ENCODE measurements around the gene NFATC2IP. TPM values are rescaled to one million over a fixed set of nuclear protein-coding genes. Genes with fewer than 3 reads are reported as not detected.

The NFATC2IP gene
- total RNA-seq, 1 donor from 2014 or later: 26.0 TPM

GRCh38 chr16:28905229-28905754 is 45.4 kb upstream of the NFATC2IP start:
- peaks cover 0 to 22% of the 10 kb centered on the region in 2 donors for H3K36me3 ChIP-seq
- no peaks in the 10 kb centered on the region for H3K9me3 ChIP-seq
- no peaks in the 10 kb centered on the region for H3K4me1 ChIP-seq
- no peak for DNase-seq (ENCODE audit: extremely low spot score in 2 of 2)
- TF ChIP-seq POLR2AphosphoS5 (IDR thresholded peaks at IDR 0.05; ENCODE audit: insufficient read depth in 1 of 2, low read depth in 1 of 2): no peak
- H3K27ac ChIP-seq: no peak overlapping the region
- no peaks in the 10 kb centered on the region for H3K27me3 ChIP-seq
- no peak overlapping the region for H3K4me3 ChIP-seq
- intact Hi-C loops (cut with DNase I): no loop called here

DNA sequence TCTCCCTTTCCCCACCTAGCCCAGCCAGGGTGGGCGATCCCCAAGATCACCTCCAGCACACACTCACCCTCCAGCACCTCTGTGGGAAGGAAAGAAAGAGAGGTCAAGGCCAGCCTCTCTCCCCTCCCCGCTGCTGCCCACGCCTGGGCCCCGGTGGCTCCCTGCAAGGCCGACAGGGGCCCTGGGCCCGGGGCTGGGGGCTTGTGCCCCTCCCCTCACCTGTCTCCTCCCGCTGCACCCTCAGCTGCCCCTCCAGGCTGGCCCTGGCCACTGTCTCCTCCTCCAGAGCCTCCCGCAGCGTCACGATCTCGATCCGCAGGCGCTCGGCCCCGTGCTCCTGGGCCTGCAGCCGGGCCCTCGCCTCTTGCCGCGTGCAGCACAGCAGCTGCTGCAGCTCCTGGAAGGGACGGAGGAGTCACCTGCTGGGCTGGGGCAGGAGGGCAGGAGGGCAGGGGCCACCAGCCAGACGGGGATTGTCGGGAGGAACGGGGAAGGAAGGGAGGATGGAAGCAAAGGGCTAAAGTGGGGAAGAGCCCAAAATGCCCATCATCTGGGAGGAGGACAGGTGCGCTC is 44.9 kb upstream of the NFATC2IP start:
- Histone ChIP-seq H3K27ac (no peak overlapping the region), H3K9me3 (no peaks in the 10 kb centered on the region), H3K4me3 (no peak overlapping the region), H3K27me3 (no peaks in the 10 kb centered on the region), H3K4me1 (no peaks in the 10 kb centered on the region), H3K36me3 (peaks cover 0 to 28% of the 10 kb centered on the region in 2 donors)
- DNase-seq (ENCODE audit: extremely low spot score in 2 of 2): no peak
- intact Hi-C loops (cut with DNase I): no loop called here
- TF ChIP-seq POLR2AphosphoS5 (IDR thresholded peaks at IDR 0.05; ENCODE audit: insufficient read depth in 1 of 2, low read depth in 1 of 2) (no peak), POLR2A (IDR thresholded peaks at IDR 0.05) (no peak), CTCF (IDR thresholded peaks at IDR 0.05) (no peak)

DNA sequence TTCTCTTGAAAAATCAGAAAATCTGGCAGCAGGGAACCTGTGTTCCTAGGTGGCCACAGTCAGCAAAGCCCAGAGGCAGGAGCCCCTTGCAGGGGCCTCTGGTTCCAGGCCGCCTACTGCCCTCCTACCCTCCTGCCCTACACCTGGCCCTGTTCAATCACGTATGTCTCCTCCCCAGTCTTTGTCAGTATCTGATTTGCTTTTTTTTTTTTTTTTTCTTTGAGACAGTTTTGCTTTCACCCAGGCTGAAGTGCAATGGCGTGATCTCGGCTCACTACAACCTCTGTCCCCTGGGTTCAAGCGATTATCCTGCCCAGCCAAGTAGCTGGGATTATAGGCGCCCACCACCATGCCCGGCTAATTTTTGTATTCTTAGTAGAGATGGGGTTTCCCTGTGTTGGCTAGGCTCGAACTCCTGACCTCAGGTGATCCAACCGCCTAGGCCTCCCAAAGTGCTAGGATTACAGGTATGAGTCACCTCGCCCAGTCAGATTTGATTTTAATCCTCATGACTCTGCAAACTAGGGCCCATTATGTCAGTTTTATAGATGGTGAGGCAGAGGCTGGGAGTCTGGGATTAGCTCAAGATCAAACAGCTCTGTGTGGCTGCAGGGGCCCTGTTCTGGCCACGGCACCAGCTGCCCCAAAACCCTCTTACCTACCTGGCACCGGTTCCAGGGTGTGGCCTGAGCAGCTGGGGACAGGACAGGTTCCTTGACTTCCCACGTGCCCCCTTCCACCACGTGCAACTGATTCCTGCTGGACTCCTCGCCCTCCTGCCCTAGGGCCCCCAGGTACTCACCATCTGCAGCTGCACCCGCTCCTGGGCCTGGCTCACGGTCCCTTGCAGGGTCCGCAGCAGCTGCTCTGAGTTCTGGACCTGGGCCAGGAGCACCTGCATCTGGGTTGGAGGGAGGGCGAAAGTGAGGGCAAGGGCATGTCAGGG is 40.4 kb upstream of the NFATC2IP start:
- Histone ChIP-seq H3K36me3 (peaks cover 0 to 38% of the 10 kb centered on the region in 2 donors), H3K27ac (no peak overlapping the region)

GRCh38 chr16:28912558-28912957 is 38.2 kb upstream of the NFATC2IP start:
- Histone ChIP-seq H3K4me3 (no peak overlapping the region), H3K9me3 (no peaks in the 10 kb centered on the region), H3K27ac (no peak overlapping the region), H3K4me1 (no peaks in the 10 kb centered on the region), H3K36me3 (peaks cover 0 to 37% of the 10 kb centered on the region in 2 donors), H3K27me3 (no peaks in the 10 kb centered on the region)
- DNase-seq (ENCODE audit: extremely low spot score in 2 of 2): no peak
- intact Hi-C loops (cut with DNase I): no loop called here
- TF ChIP-seq CTCF (IDR thresholded peaks at IDR 0.05) (no peak), POLR2A (IDR thresholded peaks at IDR 0.05) (no peak), POLR2AphosphoS5 (IDR thresholded peaks at IDR 0.05; ENCODE audit: insufficient read depth in 1 of 2, low read depth in 1 of 2) (no peak)

More for the DNA sequence above, 40.4 kb upstream of the NFATC2IP start:
- intact Hi-C loops (cut with DNase I): no loop called here
- no peaks in the 10 kb centered on the region for H3K4me1 ChIP-seq
- no peaks in the 10 kb centered on the region for H3K27me3 ChIP-seq
- H3K4me3 ChIP-seq: no peak overlapping the region
- TF ChIP-seq CTCF (IDR thresholded peaks at IDR 0.05): no peak
- TF ChIP-seq POLR2AphosphoS5 (IDR thresholded peaks at IDR 0.05; ENCODE audit: insufficient read depth in 1 of 2, low read depth in 1 of 2): no peak
- no peak for TF ChIP-seq POLR2A (IDR thresholded peaks at IDR 0.05)
- DNase-seq (ENCODE audit: extremely low spot score in 2 of 2): no peak
- no peaks in the 10 kb centered on the region for H3K9me3 ChIP-seq

GRCh38 chr16:28913946-28914724 is 36.6 kb upstream of the NFATC2IP start:
- intact Hi-C loops (cut with DNase I): no loop called here
- Histone ChIP-seq H3K4me1 (no peaks in the 10 kb centered on the region), H3K36me3 (peaks cover 0 to 30% of the 10 kb centered on the region in 2 donors), H3K27ac (no peak overlapping the region), H3K27me3 (no peaks in the 10 kb centered on the region), H3K4me3 (no peak overlapping the region), H3K9me3 (no peaks in the 10 kb centered on the region)
- no peak for DNase-seq (ENCODE audit: extremely low spot score in 2 of 2)
- TF ChIP-seq POLR2AphosphoS5 (IDR thresholded peaks at IDR 0.05; ENCODE audit: insufficient read depth in 1 of 2, low read depth in 1 of 2) (no peak), CTCF (IDR thresholded peaks at IDR 0.05) (no peak), POLR2A (IDR thresholded peaks at IDR 0.05) (no peak)
